GM12801 (cell line): ENCODE measurements around the gene VTI1A.

Source experiments
- CTCF ChIP-seq: IDR thresholded peaks from one replicate; pipeline ENCODE4 v1.5.1; 2011; ENCODE audit warnings: control low read depth; ENCODE audit not compliant: insufficient read length; ENCODE audit errors: extremely low read depth

VTI1A gene

GRCh38 chr10:112631501-112632400 is 184.7 kb downstream of the VTI1A start:
- TF ChIP-seq CTCF, result no peak

GRCh38 chr10:112634096-112634830 is 187.2 kb downstream of the VTI1A start:
- TF ChIP-seq CTCF, result no peak

- no peak for TF ChIP-seq CTCF
Measured at GRCh38 chr10:112637901-112638300, 190.9 kb downstream of the VTI1A start.

- no peak for TF ChIP-seq CTCF
Measured at GRCh38 chr10:112639298-112639697, 192.3 kb downstream of the VTI1A start.

- TF ChIP-seq CTCF, result no peak
Measured at GRCh38 chr10:112640638-112641037, 193.6 kb downstream of the VTI1A start.

- no peak for TF ChIP-seq CTCF
Measured at GRCh38 chr10:112643600-112644264, 196.7 kb downstream of the VTI1A start.

GRCh38 chr10:112644265-112644645 is 197.2 kb downstream of the VTI1A start:
- TF ChIP-seq CTCF, result no peak
